HG03175 (cell line): ENCODE data around the gene AK2.
A peak's percentile ranks its signal among the peaks of the same experiment; 100 is the strongest.
"Not testable (repeated sequence)": the region's sequence is repeated elsewhere in the genome, so short reads cannot be mapped to it uniquely, and the experiment has no call there.

Experiments
- ATAC-seq: cut with Tn5 transposase; IDR thresholded peaks from one replicate; pipeline ENCODE4 v1.9.1; 2021; ENCODE audit warnings: mild to moderate bottlenecking, moderate library complexity; ENCODE audit not compliant: unreplicated experiment

AK2 gene

DNA sequence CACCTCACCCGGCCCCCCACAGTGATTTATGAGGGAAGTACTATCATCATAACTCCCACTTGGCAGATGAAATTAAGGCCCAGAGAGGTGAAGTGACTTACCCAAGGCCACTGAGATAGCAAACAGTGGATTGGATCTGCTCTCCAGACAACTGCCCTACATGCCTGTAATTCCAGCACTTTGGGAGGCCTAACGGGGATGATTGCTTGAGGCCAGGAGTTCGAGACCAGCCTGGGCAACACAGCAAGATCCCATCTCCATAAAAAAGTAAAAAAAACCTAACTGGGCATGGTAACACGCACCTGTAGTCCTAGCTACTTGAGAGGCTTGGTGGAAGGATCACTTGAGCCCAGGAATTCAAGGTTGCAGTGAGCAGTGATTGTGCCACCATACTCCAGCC is 57.8 kb downstream of the AK2 start:
- no peak for ATAC-seq

DNA sequence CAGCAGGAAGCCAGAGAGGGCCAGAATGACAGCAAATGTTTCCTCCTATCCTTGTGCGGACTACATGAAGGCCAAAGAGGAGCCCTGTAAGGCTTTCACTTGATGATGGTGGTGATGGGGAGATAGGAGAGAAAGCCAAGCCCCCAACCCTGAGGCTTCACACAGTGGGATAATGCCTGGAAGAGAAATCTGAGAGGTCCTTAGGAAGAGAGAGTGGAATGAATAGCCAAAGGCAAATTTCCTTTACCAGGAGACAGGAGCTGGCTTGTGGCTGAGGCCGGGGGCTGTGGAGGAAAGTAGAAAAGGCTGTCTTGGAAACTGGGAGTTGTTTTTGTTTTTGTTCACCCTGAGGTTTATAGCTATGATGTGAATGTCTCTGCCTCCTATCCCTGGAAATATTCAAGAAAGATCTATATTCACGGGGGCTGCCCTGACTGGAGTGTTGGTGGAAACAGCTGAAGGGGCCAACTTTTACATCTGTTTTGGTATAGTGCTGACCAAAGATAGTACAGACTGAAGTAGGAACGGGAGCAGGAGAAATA is 59.1 kb downstream of the AK2 start:
- ATAC-seq: no peak

DNA sequence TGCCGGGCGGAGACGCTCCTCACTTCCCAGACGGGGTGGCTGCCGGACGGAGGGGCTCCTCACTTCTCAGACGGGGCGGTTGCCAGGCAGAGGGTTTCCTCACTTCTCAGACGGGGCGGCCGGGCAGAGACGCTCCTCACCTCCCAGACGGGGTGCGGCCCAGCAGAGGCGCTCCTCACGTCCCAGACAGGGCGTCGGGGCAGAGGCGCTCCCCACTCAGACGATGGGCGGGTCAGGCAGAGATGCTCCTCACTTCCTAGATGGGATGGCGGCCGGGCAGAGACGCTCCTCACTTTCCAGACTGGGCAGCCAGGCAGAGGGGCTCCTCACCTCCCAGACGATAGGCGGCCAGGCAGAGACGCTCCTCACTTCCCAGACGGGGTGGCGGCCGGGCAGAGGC is 61.6 kb downstream of the AK2 start:
- ATAC-seq: not testable (repeated sequence)

DNA sequence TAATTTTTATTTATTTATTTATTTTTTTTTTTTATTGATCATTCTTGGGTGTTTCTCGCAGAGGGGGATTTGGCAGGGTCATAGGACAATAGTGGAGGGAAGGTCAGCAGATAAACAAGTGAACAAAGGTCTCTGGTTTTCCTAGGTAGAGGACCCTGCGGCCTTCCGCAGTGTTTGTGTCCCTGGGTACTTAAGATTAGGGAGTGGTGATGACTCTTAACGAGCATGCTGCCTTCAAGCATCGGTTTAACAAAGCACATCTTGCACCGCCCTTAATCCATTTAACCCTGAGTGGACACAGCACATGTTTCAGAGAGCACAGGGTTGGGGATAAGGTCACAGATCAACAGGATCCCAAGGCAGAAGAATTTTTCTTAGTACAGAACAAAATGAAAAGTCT is 63.2 kb downstream of the AK2 start:
- not testable (repeated sequence) for ATAC-seq

DNA sequence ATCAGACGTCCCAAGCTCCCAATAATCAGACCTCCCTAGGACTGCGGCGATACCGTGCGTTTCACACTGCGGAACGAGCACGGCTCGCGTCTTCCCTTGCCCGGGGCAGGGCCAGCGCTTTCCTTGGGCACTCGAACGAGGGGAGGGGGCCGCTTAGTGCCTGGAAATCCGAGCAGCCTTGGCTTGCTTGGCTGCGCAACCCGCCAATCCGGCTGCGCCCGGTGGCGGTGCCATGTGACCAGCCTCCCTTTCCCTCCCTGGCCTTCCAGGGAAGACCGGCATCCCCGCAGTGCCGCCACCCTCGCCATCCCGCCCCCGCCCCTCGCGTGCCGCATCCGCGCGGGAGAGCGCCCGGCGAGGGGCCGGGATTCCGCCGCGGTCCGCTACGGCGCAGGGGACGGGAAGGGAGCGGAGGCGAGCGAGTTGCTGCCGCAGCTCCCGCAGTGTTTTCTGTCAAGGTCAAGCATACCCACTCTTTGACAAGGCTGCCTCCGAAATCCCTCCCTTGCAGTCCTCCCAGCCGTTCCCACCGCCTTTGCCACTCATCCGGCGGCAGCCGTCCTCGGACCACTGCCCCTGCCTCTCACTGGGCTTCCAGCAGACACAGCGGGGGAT is 63.8 kb downstream of the AK2 start:
- no peak for ATAC-seq

DNA sequence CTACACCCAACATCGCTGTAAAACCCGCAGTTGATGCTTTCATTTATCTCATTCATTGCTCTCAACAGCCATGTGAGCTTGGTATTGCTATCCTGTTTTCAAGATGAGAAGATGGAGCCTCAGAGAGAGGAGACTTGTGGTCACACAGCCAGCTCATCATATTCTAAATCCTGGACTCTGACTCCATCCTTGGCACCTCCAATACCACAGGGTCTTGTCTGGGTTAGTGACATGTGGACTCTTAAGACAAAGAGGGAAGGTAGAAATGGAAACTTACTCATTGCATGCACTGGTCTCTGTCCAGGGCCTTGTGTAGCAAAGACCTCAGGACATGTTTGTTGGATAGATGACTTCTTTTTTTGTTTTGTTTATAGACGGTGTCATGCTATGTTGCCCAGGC is 65.1 kb downstream of the AK2 start:
- no peak for ATAC-seq

DNA sequence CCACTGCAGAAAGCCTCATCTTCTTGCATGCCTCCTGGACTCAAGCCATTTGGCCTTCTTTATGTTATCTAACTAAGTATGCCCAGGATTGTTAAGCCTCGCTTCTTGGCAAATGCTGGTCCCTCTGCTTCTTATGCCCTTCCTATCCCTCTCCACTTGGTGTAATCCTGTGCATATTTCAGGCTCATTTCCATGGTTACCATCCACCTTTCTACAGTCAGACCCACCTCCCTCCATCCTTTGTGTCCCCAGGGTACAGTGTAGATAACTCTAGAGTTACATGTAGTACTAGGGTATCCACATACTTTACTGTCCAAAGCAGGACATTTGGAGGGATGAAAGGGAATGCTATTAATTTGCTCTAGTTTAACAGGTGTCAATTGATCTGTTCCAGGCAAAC is 65.5 kb downstream of the AK2 start:
- ATAC-seq: no peak

DNA sequence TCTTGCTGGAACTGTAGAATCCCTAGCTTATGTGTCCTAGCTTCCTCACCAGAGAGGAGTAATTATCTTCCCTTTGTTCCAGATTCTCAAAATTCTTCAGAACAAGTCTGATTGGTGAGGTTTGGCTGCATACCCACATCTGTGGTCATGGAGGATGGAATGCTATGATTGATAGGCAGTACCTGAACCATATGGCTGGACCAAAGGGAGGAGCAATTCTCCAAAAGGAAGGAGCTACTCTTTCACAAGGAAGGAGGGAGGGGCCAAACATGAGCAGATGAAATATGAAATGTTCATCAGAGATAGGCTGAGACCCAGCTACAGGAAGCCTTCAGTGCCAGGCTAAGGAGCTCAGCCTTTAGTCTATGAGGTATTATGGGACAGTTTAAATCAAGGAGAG is 67.1 kb downstream of the AK2 start:
- ATAC-seq: no peak

DNA sequence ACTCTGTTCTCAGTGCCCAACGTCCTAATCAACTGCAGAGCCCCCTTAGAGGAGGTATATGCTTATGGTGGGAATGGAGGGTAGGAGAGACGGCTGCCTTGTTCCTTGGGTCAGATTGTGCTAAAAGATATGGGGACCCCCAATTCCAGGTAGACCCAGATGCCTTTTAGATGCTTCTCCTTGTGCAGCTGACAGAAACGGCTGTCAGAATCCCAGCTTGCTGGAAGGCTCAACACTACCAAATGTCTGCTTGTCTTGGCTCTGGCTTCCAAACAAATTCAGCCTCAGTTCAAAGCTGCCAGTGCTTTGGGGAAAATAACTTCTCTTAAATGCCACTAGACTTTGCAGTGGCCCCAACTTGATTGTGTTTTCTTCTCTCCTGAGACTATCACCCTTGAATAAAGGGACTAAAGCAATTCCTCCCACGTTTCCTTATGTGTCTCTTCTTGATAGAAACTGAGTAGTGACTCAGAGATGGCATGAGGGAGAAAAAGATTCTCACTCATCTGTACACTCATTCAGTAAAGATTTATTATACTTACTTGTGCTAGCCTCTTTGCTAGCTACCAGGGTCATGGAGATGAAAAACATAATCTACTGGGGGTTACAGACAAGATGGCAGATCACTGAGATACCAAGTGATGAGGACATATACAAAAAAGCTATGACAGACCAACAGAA is 68.7 kb downstream of the AK2 start:
- ATAC-seq: no peak

DNA sequence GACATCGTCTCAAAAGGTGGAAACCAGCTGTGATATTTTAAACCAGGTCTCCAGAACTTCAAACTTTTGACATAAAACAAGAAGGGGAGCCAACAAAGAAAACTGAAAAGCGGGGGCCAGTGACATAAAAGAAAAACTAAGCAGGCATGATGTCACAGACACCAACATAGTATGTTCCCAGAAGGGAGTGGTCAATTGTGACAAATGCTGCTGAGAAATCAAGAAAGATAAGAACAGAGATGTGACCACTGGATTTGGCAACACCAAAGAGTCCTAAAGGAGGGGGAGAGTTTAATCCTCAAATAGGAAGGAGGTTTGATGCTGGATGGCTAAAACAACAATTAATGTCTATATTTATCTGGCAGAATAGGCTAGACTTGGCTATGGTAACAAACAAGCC is 69.8 kb downstream of the AK2 start:
- no peak for ATAC-seq

DNA sequence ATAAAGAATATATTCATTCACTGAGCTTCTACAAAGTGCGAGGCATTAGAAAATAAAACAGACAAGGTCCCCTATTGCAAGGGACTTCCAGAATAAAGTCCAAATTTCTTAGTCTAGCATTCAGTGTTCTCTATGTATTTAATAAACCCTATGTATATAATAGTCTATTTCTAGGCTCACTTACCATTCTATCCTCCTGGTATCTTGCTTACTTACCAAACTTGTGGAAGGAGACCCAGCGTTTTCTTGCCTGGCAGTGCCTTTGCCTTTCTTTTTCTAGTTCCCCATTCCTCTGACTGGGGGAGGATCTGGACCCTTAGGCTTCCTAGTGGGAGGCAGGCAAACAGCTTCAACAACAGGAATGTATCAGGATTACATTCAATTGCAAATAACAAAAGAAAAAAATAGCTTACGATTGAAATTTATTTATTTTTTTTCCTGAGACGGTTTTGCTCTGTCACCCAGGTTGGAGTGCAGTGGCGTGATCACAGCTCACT is 71.4 kb downstream of the AK2 start:
- no peak for ATAC-seq

DNA sequence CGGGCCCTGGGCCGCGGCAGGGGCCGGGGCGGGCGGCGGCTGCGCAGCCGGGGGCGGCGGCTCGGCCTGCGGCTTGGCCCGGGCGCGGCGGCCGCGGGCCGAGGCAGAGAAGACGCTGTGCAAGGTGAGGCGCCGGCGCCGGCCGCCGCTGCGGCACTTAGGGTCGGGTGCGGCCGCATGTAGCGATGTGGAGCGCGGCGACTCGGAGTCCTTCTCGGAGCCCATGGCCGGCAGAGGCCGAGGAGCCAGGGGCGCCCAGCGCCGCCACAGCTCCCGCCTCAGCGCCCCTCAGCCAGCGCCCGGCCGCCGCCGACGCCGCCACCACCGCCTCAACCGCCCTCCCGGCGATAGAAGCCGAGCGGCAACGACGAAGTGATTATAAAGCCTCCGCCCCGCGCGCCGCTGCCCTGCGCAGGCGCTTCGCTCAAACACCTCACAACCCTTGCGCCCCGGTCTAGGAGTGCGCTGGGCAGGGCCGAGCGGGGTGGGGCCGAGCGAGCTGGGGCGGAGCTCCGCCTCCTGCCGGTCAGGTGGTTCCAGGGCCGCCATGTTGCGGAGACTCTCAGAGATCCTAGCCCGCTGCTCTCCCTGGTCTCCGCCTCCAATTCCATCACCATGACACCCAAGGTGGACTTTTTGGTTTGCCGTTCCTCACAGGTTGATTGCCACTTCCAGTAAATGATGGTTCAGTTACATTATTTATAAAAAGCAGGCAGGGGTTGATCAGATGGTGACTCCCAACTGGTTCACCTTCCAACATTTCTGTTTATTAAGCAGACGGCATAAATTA is 72.0 kb downstream of the AK2 start, which contains the start of gene RNF19B:
Gene RNF19B, minus strand, starts transcription at position 349 of the 790 bp plus-strand sequence. Its CDS starts 124 bp downstream, at position 225.
- ATAC-seq: peak; percentile 86

DNA sequence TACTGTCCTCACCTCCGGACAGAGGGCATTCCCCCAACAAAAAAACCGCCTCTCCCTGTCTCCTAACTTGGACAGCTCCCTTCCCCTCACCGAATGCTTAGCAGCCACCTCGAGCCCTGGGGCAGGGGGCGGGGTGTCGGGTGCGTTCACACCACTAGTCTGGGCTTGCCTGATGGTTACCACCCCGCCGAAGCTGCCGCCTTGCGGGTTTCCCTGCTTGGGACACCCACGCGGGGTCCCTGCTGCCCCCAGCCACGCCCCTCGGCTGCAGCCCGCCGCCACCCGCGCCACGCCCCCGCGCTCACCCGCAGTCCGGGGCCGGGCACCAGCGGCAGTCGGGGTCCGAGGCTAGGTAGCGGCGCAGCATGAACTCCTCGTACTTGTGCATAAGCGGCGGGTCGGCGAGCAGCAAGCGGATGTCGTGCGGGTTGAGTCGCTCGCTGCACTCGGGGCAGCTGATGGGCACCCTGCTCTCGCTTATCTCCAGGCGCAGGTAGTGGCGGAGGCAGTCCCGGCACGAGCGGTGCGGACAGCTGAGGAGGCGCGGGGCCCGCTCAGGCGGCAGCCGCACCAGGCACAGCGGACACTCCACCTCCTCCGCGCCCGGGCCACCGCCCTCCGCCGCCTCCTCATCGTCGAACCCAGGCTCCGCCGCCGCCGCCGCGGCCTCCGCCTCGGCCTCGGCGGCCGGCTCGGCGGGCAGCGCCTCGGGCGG is 72.8 kb downstream of the AK2 start:
- ATAC-seq: peak; percentile 21

DNA sequence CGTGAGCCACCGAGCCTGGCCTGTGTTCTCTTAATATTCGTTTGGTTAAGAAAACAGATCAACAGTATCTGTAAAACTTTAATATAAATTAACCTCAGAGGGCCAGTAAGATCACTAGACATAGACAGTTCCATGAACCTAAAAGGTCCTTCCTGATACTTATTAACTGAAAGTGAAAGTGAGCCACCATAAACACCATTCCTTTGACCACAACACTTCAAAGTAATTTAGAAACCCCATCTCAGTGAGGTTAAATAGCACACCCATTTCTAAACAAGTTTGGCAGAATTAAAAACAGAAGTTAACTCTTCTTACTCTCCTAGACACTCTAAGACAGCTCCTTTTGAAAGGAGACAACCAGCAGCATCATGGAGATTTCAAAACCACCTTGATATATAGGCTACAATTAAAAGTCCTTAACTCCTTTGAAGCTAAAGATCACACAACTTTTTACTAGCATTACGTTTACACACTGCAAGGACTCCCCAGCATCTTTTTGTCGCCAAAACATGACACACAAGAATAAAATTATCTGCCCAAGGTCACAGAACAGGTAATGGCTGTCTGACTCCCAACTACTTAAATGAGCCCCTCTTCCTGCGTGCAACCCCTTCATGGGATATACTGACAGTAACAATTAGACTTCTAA is 74.3 kb downstream of the AK2 start:
- ATAC-seq: no peak

DNA sequence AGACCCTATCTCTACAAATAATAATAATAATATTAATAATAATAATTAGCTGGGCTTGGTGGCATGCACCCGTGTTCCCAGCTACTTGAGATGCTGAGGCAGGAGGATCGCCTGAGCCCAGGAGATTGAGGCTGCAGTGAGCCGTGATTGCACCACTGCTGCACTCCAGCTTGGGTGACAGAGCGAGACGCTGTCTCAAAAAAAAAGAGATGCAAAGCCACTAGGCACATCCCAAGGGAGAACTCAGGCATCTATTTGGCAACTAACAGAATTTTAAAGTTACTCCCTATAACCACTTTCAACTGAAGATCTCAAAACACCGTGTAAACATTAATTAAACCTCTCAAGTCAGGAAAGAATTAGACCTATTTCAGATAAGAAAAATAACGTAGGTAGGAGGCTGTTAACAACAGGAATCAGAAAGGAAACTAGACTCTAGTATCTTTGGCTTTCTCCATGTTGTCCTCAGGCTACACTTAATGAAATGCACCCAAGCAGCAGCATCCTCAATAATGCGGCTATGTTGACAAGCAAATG is 75.8 kb downstream of the AK2 start:
- no peak for ATAC-seq

DNA sequence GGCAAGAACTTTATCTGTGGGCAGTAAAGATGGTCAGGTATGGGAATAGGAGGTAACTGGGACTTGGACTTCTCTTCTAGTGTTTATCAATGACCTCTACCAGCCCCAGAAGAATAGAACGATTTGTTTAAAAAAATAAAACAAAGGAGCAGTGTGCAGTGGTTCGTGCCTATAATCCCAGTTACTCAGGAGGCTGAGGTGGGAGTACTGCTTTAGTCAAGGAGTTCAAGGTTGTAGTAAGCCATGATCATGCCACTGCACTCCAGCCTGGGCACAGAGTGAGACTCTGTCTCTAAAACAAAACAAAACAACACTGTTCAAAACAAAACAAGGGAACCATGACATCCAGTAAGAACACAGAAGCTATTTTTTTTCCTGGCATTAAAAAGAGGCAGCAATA is 76.3 kb downstream of the AK2 start:
- ATAC-seq: no peak

DNA sequence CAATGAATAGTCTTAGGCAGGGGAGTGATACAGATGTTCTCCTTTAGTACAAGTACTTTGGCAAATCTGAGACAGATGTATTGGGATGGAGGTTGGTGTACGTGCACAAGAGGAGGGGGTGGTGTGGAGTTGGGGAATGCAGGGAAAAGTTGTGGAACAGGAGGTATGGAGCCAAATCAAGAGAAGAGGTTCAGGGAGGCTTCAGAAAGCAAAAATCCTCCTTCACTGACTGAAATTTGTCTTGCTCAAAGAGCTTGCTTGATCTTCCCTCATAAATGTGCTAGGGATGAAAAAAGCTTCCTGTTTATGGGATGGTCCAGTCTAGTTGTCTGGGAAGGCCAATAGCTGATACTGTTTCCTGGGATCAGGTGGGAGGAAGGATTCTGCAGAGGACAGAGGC is 77.9 kb downstream of the AK2 start:
- ATAC-seq: no peak
